HG03575 (cell line): ENCODE measurements around the gene XRCC6.
"Not testable (repeated sequence)": the region's sequence is repeated elsewhere in the genome, so short reads cannot be mapped to it uniquely, and the experiment has no call there.

ENCODE experiments used
- ATAC-seq: cut with Tn5 transposase; IDR thresholded peaks from one replicate; pipeline ENCODE4 v1.9.1; 2021; ENCODE audit not compliant: unreplicated experiment, insufficient number of reproducible peaks, low FRiP score; ENCODE audit errors: extremely low read depth

The XRCC6 gene

GRCh38 chr22:41621099-41621910 is at the start of gene XRCC6:
TSS of gene XRCC6 (plus strand) at chr22:41621295. CDS start at chr22:41622005, 710 bp downstream.
- peak; percentile 31 for ATAC-seq

DNA sequence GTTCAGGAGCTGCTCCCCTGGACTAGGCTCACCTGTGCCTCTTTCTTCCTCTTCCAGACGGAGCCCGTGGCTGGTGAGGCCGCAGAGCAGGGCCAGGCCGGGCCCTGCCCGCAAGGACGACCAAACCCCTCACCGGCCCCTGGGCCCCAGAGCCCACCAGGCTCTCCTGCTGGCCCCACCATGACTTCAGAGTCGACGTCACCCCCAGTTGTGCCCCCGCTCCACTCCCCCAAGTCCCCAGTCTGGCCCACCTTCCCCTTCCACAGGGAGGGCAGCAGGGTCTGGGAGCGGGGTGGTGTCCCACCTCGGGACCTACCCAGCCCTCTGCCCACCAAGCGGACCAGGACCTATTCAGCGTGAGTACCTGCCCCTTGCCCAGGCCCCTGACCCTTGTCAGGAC is 49.3 kb upstream of the XRCC6 start:
- no peak for ATAC-seq

GRCh38 chr22:41572305-41572704 is 48.8 kb upstream of the XRCC6 start:
- ATAC-seq, result not testable (repeated sequence)

DNA sequence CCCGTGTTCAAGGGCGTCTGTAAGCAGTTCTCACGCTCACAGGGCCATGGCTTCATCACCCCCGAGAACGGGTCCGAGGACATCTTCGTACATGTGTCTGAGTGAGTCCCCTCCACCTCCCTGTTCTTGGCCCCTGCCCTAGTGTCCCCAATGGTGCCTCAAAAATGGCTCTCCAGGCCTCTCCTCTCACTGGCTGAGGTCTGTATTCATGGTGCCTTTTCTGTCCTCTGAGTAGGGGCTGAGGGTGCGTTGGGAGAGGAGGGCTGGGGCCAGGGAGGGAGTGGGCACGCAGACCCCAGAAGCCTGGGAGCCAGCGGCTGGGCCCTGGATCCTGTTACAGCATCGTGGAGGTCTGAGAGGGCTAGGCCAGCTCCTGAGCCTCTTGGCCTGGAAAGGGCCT is 47.4 kb upstream of the XRCC6 start:
- ATAC-seq, result no peak

- no peak for ATAC-seq
These were observed 46.2 kb upstream of the XRCC6 start for GRCh38 chr22:41574847-41575381.

DNA sequence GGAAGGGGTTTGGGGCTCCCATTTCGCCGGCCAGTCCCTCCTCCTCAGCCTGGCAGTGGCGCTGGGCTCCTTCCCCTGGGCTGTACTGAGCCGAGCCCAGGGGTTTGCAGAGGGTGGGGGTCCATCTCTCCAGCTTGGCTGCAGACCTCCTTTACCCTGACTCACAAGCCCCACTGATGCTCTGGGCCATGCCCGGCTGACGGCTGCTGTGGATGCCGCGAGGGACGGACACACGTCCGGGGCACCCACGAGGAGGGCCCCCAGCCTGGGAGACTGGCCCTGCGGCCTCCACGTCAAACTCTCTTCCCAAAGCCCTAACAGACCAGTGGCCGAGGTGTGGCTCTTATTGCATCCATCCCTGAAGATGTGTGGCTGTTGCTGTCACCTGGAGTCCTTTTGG is 45.6 kb upstream of the XRCC6 start:
- ATAC-seq, result no peak

DNA sequence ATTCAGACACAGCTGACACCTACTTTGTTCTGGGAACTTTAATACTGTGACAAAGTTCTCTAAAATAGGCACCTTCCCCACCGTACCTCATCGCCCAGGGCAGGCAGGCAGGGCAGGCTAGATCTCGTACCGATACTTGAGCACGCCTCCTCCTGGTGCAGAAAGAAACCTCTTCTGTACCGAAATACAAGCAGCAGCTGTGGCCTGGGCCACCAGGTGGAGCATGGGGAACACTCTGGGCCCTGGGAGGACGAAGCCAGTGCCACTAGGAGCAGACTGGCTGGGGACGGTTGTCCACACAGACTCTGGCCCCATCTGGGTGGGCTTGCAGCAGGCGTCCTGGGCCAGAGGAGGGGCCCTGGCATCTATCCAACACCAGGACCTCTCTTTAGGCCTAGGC is 44.2 kb upstream of the XRCC6 start:
- no peak for ATAC-seq

GRCh38 chr22:41578114-41578513 is 43.0 kb upstream of the XRCC6 start:
- no peak for ATAC-seq

DNA sequence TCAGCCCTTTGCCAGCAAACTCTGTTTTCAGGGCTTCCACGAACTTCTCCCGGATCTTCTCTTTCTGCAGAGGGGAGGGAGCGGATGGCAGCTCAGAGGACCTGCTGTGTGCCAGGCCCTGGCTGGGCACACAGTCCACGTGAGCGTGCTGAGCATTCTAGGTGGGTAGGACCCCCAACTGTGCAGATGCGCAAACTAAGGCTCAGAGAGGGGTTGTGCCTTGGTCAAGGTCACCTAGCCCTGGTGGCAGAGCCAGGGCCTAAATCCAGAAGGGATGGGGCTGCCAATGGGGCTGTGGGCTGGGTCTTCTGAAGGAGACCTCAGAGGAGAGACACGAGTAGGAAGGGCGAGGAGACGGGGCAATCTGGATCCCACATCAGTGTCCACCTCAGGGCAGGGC is 42.3 kb upstream of the XRCC6 start:
- no peak for ATAC-seq

DNA sequence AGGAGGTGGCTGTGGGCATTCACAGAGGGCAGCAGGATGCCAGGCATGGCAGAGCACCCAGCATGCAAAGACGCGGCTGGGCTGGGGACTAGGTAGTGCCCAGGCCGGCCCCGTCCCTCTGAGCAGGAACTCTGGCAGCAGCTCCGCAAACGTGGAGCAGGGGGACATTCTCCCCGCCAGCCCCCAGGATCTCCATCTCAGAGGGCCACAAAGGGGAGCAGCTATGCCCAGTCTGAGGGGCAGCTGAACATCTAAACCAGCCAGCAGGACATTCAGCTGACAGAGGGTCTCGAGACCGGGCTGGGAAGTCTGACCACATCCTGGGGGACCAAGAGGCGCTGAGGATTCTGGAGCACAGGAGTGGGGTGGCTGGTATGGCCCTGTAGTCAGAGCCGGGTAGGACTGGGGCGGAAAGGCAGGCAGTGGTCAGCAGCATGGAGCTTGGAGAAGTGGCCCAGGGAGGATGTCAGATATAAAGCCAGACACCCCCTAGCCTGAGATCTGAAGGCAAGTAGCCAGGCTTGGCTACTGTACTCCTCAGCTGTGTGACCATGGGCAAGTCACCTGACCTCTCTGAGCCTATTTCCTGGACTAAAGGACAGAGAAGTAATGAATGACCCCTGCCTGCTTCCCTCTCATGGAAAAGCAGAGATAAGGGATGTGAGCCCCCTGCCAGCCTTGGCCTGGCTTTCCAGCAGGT is 41.6 kb upstream of the XRCC6 start:
- ATAC-seq, result no peak

GRCh38 chr22:41579997-41580355 is 41.1 kb upstream of the XRCC6 start:
- no peak for ATAC-seq

DNA sequence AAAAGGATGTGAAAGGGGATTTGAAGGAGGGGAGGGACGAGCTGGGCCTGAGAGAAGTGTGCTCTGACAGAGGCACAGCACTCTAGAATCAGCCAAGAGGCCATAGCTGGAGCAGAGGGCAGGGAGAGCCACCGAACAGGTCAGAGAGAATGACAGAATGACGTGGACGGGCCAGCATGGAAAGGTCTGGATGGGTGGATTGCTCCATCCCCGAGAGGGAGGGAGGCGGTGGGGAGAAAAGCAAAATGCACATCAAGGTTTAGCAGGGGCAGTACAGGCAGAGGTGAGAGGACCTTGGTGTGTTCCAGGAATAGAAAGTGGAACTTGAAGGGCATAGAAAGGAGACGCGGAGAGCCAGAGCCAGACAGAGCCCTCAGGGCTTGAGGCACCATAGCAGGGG is 38.4 kb upstream of the XRCC6 start:
- no peak for ATAC-seq

DNA sequence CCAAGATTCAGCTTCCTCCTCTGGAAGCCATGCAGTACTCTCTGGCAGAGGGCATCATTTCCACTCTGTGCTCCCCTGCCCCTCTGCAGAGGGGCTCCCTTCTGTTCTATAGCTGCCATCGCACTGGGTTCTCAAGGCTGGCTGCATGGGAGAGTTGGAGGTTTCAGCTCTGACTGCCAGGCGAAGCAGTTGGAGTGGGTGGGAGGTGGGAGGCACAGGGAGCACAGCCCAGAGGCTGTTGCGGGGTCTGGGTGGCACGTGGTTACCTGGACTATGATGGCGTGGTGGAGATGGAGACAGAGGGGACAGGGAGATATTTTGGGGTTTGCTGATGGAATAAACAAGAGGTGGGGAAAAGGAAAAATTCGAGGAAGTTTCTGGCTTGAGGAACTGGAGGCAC is 36.2 kb upstream of the XRCC6 start:
- no peak for ATAC-seq

- ATAC-seq, result no peak
These were observed 35.2 kb upstream of the XRCC6 start for GRCh38 chr22:41585898-41586297.

GRCh38 chr22:41587347-41587723 is 33.8 kb upstream of the XRCC6 start:
- no peak for ATAC-seq

GRCh38 chr22:41589391-41590241 is 31.5 kb upstream of the XRCC6 start, which contains the start of gene PMM1:
TSS of gene PMM1 (minus strand) at chr22:41589840. CDS start at chr22:41589805, 35 bp downstream.
- ATAC-seq, result peak; percentile 36

GRCh38 chr22:41593336-41593960 is 27.6 kb upstream of the XRCC6 start:
- ATAC-seq, result not testable (repeated sequence)

DNA sequence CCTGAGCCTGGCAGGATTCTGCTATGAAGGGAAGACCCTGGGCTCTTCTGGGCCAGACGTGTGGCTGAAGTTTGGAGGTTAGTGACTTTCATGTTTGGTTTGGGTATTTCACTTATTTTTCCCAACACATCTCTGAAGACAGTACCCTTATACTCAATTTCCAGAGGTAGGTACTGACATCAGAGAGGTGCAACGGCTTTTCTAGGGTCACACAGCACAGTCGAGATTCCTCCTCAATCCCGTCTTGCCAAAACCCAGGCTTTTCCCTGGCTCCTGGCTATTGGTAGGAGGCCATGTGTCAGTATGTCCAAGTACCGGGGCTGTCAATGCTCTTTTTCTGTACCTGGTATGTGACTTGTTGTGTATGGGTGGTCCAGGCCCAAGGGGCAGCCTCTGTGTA is 25.4 kb upstream of the XRCC6 start:
- no peak for ATAC-seq
